ENCODE data around the gene LRRC34. TPM values are rescaled to one million over a fixed set of nuclear protein-coding genes. Genes with fewer than 3 reads are reported as not detected.

LRRC34 gene
- total RNA-seq, 1 donor from 2014 or later, result 2.2 TPM

GRCh38 chr3:169848741-169849140 is 36.0 kb upstream of the LRRC34 start:
- no peak for DNase-seq (ENCODE audit: low spot score)
- no peak for TF ChIP-seq CTCF (IDR thresholded peaks at IDR 0.05)
- Mint-ChIP-seq H3K27ac (ENCODE audit: unreplicated experiment) (no peak overlapping the region), H3K27me3 (ENCODE audit: low read depth) (peaks cover 9% of the 10 kb centered on the region), H3K4me3 (ENCODE audit: unreplicated experiment) (no peak overlapping the region), H3K36me3 (ENCODE audit: low read depth) (no peaks in the 10 kb centered on the region), H3K9me3 (ENCODE audit: low read depth) (peaks cover 2% of the 10 kb centered on the region), H3K4me1 (ENCODE audit: low read depth) (peaks cover 3% of the 10 kb centered on the region)

DNA sequence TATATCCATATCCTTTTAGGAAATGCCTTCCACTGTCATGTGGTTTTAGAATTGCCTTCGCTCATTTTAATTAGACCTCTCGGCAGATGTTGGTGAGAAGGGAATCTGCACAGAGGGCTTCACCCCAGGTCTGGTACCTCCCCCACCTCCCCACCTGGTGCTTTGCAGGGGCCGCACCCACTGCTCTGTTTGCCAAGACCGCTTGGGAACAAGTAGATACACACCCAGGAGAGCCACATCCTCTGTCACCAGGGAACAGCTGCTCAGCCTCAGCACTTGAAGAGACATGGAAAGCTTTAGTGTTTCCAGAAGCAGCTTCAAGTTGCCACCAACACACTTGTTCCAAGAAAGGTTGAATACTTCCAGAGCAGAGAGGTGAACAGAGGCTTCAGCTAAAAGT is 35.2 kb upstream of the LRRC34 start:
- peaks cover 7% of the 10 kb centered on the region for H3K27me3 Mint-ChIP-seq (ENCODE audit: low read depth)
- H3K4me1 Mint-ChIP-seq (ENCODE audit: low read depth), result peaks cover 3% of the 10 kb centered on the region
- H3K27ac Mint-ChIP-seq (ENCODE audit: unreplicated experiment), result no peak overlapping the region
- no peak overlapping the region for H3K4me3 Mint-ChIP-seq (ENCODE audit: unreplicated experiment)
- DNase-seq (ENCODE audit: low spot score), result no peak
- no peak for TF ChIP-seq CTCF (IDR thresholded peaks at IDR 0.05)
- H3K36me3 Mint-ChIP-seq (ENCODE audit: low read depth), result no peaks in the 10 kb centered on the region
- H3K9me3 Mint-ChIP-seq (ENCODE audit: low read depth), result peaks cover 5% of the 10 kb centered on the region

- no peak for TF ChIP-seq CTCF (IDR thresholded peaks at IDR 0.05)
- Mint-ChIP-seq H3K9me3 (ENCODE audit: low read depth) (peaks cover 5% of the 10 kb centered on the region), H3K4me3 (ENCODE audit: unreplicated experiment) (no peak overlapping the region), H3K27ac (ENCODE audit: unreplicated experiment) (no peak overlapping the region), H3K4me1 (ENCODE audit: low read depth) (peaks cover 3% of the 10 kb centered on the region), H3K36me3 (ENCODE audit: low read depth) (no peaks in the 10 kb centered on the region), H3K27me3 (ENCODE audit: low read depth) (peaks cover 4% of the 10 kb centered on the region)
- DNase-seq (ENCODE audit: low spot score), result no peak
Observed at GRCh38 chr3:169846458-169847193, 33.9 kb upstream of the LRRC34 start.

- Mint-ChIP-seq H3K27ac (ENCODE audit: unreplicated experiment) (no peak overlapping the region), H3K4me1 (ENCODE audit: low read depth) (peaks cover 3% of the 10 kb centered on the region), H3K9me3 (ENCODE audit: low read depth) (peaks cover 5% of the 10 kb centered on the region), H3K36me3 (ENCODE audit: low read depth) (no peaks in the 10 kb centered on the region), H3K27me3 (ENCODE audit: low read depth) (peaks cover 4% of the 10 kb centered on the region), H3K4me3 (ENCODE audit: unreplicated experiment) (no peak overlapping the region)
- TF ChIP-seq CTCF (IDR thresholded peaks at IDR 0.05), result no peak
- DNase-seq (ENCODE audit: low spot score), result no peak
Observed at GRCh38 chr3:169842960-169843359, 30.3 kb upstream of the LRRC34 start.

DNA sequence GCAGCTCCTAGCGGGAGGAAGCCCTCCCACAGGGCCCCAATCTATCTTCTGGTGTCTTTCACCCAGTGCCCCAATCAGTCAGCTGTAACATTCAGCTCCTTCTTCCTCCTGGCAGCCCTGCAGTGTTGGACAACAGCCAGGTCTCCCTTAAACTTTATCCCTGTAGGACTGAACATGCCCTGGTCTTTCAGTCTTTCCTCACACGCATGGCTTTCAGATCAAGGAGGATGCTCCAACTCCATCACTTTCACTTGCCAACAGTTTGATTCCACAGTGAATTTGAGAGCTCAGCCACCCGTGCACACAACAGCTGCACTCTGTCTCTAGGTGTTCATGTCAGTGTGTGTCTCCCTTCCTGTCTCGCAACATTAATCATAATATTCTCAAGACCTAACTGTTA is 28.5 kb upstream of the LRRC34 start:
- peaks cover 5% of the 10 kb centered on the region for H3K9me3 Mint-ChIP-seq (ENCODE audit: low read depth)
- no peaks in the 10 kb centered on the region for H3K36me3 Mint-ChIP-seq (ENCODE audit: low read depth)
- TF ChIP-seq CTCF (IDR thresholded peaks at IDR 0.05), result no peak
- no peak overlapping the region for H3K4me3 Mint-ChIP-seq (ENCODE audit: unreplicated experiment)
- peaks cover 10% of the 10 kb centered on the region for H3K4me1 Mint-ChIP-seq (ENCODE audit: low read depth)
- no peak for DNase-seq (ENCODE audit: low spot score)
- H3K27ac Mint-ChIP-seq (ENCODE audit: unreplicated experiment), result peak overlapping the region; percentile 29
- H3K27me3 Mint-ChIP-seq (ENCODE audit: low read depth), result peaks cover 4% of the 10 kb centered on the region
